Esophagus muscularis mucosa (tissue), 4 donors: ENCODE measurements around the gene LSM3. TPM values are rescaled to one million over a fixed set of nuclear protein-coding genes. Genes with fewer than 3 reads are reported as not detected.

Experiments
- DNase-seq: peaks from one replicate; pipeline ENCODE4 v3.0.0-alpha.2; 2017; ENCODE audit errors: extremely low spot score
- H3K27ac ChIP-seq, 4 donors: fragments of 200-600 bp; sonication (generic); replicated peaks in 1 of 4; 1 replicate in 3 of 4; 2 replicates in 1 of 4; pipeline ENCODE4 v1.5.1; 2016 to 2019; ENCODE audit warnings: mild to moderate bottlenecking in 1 of 4
- H3K27me3 ChIP-seq, 4 donors: fragments of 200-600 bp; sonication (generic); one replicate each; pipeline versions ENCODE4 v1.5.1 to v1.6.0; 2016 to 2019
- H3K36me3 ChIP-seq, 4 donors: fragments of 200-600 bp; sonication (generic); one replicate each; pipeline ENCODE4 v1.5.1; 2016 to 2019
- H3K4me1 ChIP-seq, 4 donors: fragments of 200-600 bp; sonication (generic); one replicate each; pipeline ENCODE4 v1.5.1; 2016 to 2019
- H3K4me3 ChIP-seq, 4 donors: fragments of 200-600 bp; sonication (generic); 1 replicate in 2 of 4; 2 replicates in 2 of 4; pipeline ENCODE4 v1.5.1; 2016 to 2019; ENCODE audit warnings: mild to moderate bottlenecking in 4 of 4, moderate library complexity in 1 of 4
- H3K9me3 ChIP-seq, 4 donors: fragments of 200-600 bp; sonication (generic); 1 replicate in 3 of 4; 2 replicates in 1 of 4; pipeline ENCODE4 v1.5.1; 2016 to 2019
- CTCF ChIP-seq, 3 experiments: fragments of 200-600 bp in 2 of 3; fragments of 450-650 bp in 1 of 3; sonication (generic) in 2 of 3; IDR thresholded peaks; one replicate each; pipeline ENCODE4 v1.5.1; 2017 to 2019; ENCODE audit warnings: antibody characterized with exemption in 3 of 3, mild to moderate bottlenecking in 2 of 3, moderate library complexity in 1 of 3
- EP300 ChIP-seq: sonication (generic); formaldehyde crosslinking; IDR thresholded peaks from one replicate; pipeline ENCODE4 v1.6.1; 2017; ENCODE audit warnings: antibody characterized with exemption
- POLR2A ChIP-seq: fragments of 450-650 bp; IDR thresholded peaks from one replicate; pipeline ENCODE4 v1.6.1; 2017; ENCODE audit warnings: antibody characterized with exemption, moderate library complexity, mild to moderate bottlenecking, low read depth
- POLR2AphosphoS5 ChIP-seq, 2 donors: sonication (generic); formaldehyde crosslinking; IDR thresholded peaks; one replicate each; pipeline ENCODE4 v1.6.1; 2017; ENCODE audit warnings: antibody characterized with exemption in 2 of 2
- WGBS: methylation state at CpG from one replicate; pipeline ENCODE4 v1.1.5; 2018; 5-methylcytosine and 5-hydroxymethylcytosine counted together
- intact Hi-C: fragments of 100-400 bp; cut with DNase I; formaldehyde crosslinking; loops from one replicate; pipeline ENCODE4 v1.15.1; 2023
- total RNA-seq, 4 donors: library from RNA; depleted of rRNA; stranded (reverse); fragments of >200 nt; gene quantifications; one replicate each; pipeline versions ENCODE4 v1.1.0 to v1.2.1, GENCODE V29; 2016

The LSM3 gene
- total RNA-seq, 4 donors from 2014 or later = 8.0 to 12.0 (median 9.6) TPM

GRCh38 chr3:14166877-14167603 is 11.6 kb upstream of the LSM3 start:
- Histone ChIP-seq H3K4me3 (no peak overlapping the region), H3K36me3 (peaks cover 79 to 100% (median 99%) of the 10 kb centered on the region in 4 donors), H3K27ac (no peak overlapping the region), H3K9me3 (peaks cover 0 to 3% (median 1%) of the 10 kb centered on the region in 4 donors), H3K27me3 (no peaks in the 10 kb centered on the region), H3K4me1 (no peaks in the 10 kb centered on the region)
- TF ChIP-seq POLR2AphosphoS5 (IDR thresholded peaks at IDR 0.05) = no peak
- no peak for TF ChIP-seq POLR2A
- TF ChIP-seq EP300 = no peak
- TF ChIP-seq CTCF (IDR thresholded peaks at IDR 0.05) = no peak
- 85% methylated on average over 9 of the region's 9 CpGs for WGBS
- intact Hi-C loops = no loop called here
- no peak for DNase-seq

- TF ChIP-seq CTCF (IDR thresholded peaks at IDR 0.05) = no peak
- TF ChIP-seq POLR2A = no peak
- no peak for TF ChIP-seq EP300
- no peak for TF ChIP-seq POLR2AphosphoS5 (IDR thresholded peaks at IDR 0.05)
- Histone ChIP-seq H3K27me3 (no peaks in the 10 kb centered on the region), H3K9me3 (no peaks in the 10 kb centered on the region), H3K4me1 (peaks cover 0 to under 1% (median 0%) of the 10 kb centered on the region in 4 donors), H3K4me3 (no peak overlapping the region), H3K36me3 (peaks cover 68 to 85% (median 83%) of the 10 kb centered on the region in 4 donors), H3K27ac (no peak overlapping the region)
- intact Hi-C loops = no loop called here
- DNase-seq = no peak
- 90% methylated on average over 2 of the region's 2 CpGs for WGBS
Observed at GRCh38 chr3:14169435-14169834, 9.2 kb upstream of the LSM3 start.

- DNase-seq = no peak
- H3K4me1 ChIP-seq = peaks cover 0 to 4% (median 1%) of the 10 kb centered on the region in 4 donors
- H3K27ac ChIP-seq = no peak overlapping the region
- peaks cover 64 to 81% (median 79%) of the 10 kb centered on the region in 4 donors for H3K36me3 ChIP-seq
- intact Hi-C loops = loop anchor here (10.0 kb wide), 1 partner anchor 275 kb away; no protein-coding TSS in a partner anchor
- TF ChIP-seq POLR2AphosphoS5 (IDR thresholded peaks at IDR 0.05) (no peak), EP300 (no peak), CTCF (IDR thresholded peaks at IDR 0.05) (no peak), POLR2A (no peak)
- H3K27me3 ChIP-seq = no peaks in the 10 kb centered on the region
- H3K4me3 ChIP-seq = no peak overlapping the region
- no peaks in the 10 kb centered on the region for H3K9me3 ChIP-seq
Observed at GRCh38 chr3:14169871-14170270, 8.7 kb upstream of the LSM3 start.

- WGBS = 55% methylated on average over 2 of the region's 2 CpGs
- H3K36me3 ChIP-seq = peaks cover 57 to 73% (median 71%) of the 10 kb centered on the region in 4 donors
- H3K9me3 ChIP-seq = no peaks in the 10 kb centered on the region
- DNase-seq = no peak
- H3K27me3 ChIP-seq = no peaks in the 10 kb centered on the region
- peaks cover 0 to 12% (median 9%) of the 10 kb centered on the region in 4 donors for H3K4me1 ChIP-seq
- intact Hi-C loops = loop anchor here (10.0 kb wide), 1 partner anchor 276 kb away; no protein-coding TSS in a partner anchor
- TF ChIP-seq POLR2A (no peak), POLR2AphosphoS5 (IDR thresholded peaks at IDR 0.05) (no peak), CTCF (IDR thresholded peaks at IDR 0.05) (no peak), EP300 (no peak)
- no peak overlapping the region for H3K27ac ChIP-seq
- no peak overlapping the region for H3K4me3 ChIP-seq
Observed at GRCh38 chr3:14170531-14171159, 8.0 kb upstream of the LSM3 start.
